GM19025 (cell line): ENCODE data around the gene OXA1L.
"Not testable (repeated sequence)": the region's sequence is repeated elsewhere in the genome, so short reads cannot be mapped to it uniquely, and the experiment has no call there.

ENCODE experiments used
- ATAC-seq: cut with Tn5 transposase; IDR thresholded peaks from one replicate; pipeline ENCODE4 v1.9.1; 2021; ENCODE audit warnings: mild to moderate bottlenecking, low read depth, moderate library complexity; ENCODE audit not compliant: unreplicated experiment

OXA1L gene

GRCh38 chr14:22767323-22767589 lies 768 bp downstream of the OXA1L start:
- no peak for ATAC-seq

DNA sequence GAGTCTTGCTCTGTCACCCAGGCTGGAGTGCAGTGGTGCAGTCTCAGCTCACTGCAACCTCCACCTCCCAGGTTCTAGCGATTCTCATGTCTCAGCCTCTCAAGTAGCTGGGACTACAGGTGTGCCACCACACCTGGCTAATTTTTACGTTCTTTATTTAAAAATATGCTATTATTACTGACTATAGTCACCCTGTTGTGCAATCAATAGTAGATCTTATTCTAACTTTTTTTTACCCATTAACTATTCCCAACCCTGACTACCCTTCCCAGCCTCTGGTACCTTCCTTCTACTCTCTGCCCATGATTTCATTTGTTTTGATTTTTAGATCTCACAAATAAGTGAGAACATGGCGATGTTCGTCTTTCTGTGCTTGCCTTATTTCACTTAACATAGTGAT lies 2.5 kb downstream of the OXA1L start:
- ATAC-seq, result no peak

- ATAC-seq, result no peak
Measured at GRCh38 chr14:22769369-22769768, 2.9 kb downstream of the OXA1L start.

GRCh38 chr14:22770481-22771187 lies 4.1 kb downstream of the OXA1L start:
- no peak for ATAC-seq

DNA sequence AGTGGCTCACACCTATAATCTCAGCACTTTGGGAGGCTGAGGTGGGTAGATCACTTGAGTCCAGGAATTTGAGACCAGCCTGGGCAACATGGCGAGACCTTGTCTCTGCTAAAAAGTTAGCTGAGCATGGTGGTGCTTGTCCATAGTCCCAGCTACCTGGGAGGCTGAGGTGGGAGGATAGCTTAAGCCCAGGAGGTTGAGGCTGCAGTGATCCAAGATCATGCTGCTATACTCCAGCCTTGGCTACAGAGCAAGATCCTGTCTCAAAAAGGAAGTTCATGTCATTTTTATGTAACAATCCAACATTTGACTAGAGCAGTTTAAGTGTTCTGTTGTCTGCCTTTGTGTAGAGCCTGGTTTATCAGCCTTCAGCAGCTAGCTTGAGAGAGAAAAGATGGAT lies 6.2 kb downstream of the OXA1L start:
- ATAC-seq, result no peak

DNA sequence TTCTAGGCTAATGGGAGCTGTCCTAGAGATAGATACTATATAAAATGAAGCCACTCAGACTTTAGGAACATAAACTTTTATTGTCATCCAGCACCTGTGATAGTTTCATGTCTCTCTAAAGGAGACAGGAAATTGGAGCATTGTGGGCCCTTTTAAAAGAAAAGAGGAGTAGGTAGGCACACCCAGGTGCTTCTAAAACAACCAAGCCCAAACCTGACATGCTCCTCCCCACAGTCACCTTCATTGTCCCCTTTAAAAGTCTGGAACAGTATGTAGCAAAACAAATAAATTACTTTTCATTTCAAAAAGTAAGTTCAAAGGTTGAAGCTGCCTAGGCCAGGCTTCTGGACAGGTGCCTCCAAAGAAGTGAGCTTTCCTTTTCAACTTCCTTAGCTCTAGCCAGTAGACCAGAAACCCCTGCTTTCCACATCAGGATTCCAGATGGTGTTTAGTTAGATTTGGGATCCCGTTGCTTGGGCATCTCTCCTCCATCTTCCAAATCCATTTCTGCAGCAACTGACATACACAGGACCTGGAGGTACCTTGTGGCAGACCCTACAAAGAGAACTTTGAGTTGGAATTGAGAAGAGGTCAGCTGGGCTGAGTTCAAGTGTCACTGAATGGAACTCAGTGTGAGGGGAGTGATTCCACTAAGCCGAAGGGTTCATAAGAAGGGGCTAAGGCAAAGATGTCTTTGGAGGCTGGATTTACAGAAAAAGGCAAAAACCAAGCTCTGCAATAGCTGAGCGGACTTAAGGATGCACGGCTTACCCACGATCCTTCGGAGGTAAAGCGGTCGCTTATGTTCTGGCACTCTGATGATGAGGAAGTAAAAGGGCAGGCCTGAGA lies 6.9 kb downstream of the OXA1L start:
- no peak for ATAC-seq

DNA sequence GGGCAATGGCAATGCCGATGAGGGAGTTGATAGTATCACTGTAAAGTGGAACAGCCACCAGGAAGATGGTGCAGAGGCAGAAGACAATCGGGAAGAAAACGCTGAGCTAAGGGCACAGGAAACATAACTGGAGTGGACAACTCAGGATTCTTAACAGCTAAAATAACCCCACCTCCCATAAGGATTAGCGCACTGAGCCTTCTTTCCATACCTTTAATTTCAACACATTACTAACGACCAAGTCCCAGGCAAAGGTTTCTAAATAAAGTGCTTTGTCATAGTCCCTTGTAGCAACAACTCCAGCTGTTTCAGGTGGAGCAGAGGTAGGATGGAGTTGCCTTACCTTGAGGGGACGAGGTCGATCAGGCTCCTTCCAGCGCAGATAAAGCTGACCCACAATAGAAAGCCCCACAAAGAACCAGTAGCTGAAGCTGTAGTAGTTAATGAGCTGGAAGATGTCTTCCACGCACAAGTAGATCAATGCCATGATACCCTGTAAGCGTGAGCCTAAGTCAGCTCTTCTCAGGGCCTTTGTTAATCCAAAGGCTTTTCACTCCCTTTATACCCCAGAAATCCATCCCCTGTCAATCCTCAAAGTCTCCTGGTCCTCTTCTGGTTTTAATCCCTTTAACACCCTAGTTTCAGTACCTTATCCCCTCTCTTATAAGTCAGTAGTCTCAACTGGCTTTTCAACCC lies 7.7 kb downstream of the OXA1L start:
- no peak for ATAC-seq

DNA sequence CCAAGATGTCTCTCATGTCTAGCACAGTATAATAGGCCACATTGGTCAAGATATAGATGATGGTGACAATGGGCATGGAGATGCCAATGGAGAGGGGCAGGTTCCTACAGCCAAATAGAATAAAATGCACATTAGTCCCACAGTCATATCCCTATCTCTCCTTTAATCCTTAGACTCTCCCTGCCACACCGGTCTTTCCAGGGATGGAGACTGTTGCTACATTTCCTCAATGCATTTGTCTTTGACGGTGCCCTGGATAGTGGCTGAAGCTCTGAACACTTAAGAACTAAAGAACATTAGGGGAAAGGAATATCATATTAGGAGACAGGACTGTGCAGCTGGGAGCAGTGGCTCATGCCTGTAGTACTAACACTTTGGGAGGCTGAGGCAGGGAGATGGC lies 9.7 kb downstream of the OXA1L start:
- ATAC-seq, result no peak

DNA sequence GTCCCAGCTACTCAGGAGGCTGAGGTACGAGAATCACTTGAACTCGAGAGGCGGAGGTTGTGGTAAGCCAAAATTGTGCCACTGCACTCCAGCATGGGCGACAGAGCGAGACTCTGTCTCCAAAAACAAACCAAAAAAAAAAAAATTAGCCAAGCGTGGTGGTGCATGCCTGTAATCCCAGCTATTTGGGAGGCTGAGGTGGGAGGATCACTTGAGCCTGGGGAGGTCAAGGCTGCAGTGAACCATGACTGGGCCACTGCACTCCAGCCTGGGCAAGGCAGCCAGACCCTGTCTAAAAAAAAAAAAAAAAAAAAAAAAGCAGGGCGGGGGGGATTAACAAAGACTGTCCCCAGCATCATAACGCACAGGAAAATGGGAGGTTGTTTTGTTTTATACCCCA lies 10.4 kb downstream of the OXA1L start:
- ATAC-seq, result not testable (repeated sequence)

DNA sequence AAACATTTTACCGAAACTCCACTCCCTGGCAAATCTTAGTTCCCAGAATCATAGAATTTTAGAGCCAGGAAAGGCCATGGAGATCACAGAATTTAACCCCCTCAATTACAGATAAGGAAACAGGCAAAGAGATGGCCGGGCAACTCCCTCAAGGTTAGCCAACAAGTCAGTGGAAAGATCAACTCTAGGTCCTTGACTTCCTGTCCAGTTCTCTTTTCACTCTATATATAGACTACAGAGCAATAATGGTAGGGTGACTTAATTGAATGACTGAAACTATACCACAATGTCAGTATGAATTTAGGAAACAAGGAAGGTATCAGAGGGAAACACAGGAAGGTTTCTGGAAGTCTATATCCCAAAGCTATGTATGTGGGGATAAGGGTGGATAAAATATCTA lies 11.6 kb downstream of the OXA1L start:
- no peak for ATAC-seq

- no peak for ATAC-seq
Measured at GRCh38 chr14:22780105-22780679, 13.7 kb downstream of the OXA1L start.

- no peak for ATAC-seq
Measured at GRCh38 chr14:22780941-22781300, 14.4 kb downstream of the OXA1L start.

GRCh38 chr14:22781301-22781991 lies 15.0 kb downstream of the OXA1L start:
- ATAC-seq, result no peak

DNA sequence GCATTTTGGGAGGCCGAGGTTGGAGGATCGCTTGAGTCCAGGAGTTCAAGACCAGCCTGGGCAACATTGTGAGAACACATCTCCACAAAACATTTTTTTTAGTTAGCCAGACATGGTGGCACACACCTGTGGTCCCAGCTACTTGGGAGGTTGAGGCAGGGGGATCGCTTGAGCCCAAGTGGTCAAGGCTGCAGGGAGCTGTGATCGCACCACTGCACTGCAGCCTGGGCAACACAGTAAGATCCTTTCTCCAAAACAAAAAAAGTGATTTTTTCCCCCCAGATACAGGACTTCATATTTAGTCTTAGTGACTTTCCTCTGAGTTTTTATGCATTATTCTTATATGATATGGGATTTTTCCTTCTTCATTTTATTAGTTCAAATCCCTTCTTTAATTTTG lies 20.2 kb downstream of the OXA1L start:
- ATAC-seq, result no peak

DNA sequence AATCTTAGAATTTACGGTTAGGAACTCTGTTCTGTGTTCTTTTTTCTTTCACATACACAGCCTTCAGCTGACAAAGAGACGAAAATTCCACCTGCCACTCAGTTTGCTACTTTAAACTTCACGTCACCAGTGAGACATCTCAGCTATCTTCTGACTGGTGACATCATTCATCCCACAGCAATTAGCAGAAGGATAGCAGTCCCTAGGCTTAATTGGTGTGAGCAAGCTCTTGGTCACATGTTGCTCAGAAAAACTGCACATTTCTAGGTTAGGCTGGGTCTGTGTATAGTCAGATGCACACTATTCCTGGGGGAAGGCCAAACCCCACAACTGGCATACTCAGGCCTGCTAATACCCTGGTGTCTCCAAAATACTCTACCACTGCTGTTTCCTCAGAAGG lies 24.8 kb downstream of the OXA1L start:
- ATAC-seq, result no peak

GRCh38 chr14:22792158-22792557 lies 25.7 kb downstream of the OXA1L start:
- no peak for ATAC-seq

GRCh38 chr14:22793550-22793949 lies 27.1 kb downstream of the OXA1L start:
- ATAC-seq, result not testable (repeated sequence)

DNA sequence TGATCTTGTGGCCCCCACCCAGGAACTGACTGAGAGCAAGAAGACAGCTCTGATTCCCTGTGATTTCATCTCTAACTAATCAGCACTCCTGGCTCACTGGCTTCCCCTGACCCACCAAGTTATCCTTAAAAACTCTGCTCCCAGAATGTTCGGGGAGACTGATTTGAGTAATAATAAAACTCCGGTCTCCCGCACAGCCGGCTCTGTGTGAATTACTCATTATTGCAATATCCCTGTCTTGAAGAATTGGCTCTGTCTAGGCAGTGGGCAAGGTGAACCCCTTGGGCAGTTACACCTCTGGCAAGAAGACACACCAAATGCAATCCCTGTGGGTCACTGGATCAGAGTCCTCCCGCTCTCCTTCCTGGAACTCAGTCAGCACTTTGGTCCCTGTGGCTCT lies 27.5 kb downstream of the OXA1L start:
- ATAC-seq, result no peak

DNA sequence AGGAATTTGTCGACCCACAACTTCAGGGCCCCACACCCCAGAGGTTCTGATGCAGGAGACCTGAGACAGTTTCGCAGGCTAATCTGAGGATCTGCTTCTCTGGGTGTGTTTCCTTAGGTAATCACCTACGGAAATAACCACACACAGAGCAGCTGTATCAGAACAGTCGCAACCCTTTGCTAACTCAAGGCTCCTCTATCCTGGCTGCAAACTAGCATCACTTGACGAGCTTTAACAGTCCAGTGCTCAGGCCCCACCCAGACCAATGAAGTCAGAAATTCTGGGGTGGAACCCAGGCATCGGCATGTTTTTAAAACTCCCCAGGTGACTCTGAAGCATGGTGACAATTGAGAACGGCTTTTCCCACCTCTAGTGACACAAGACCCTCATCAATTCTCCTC lies 28.1 kb downstream of the OXA1L start:
- no peak for ATAC-seq

GRCh38 chr14:22796087-22796707 lies 29.7 kb downstream of the OXA1L start:
- ATAC-seq, result peak; percentile 55
